Neural progenitor cell (in vitro differentiated cells): ENCODE results near the gene EED.
"Not testable (repeated sequence)": the region's sequence is repeated elsewhere in the genome, so short reads cannot be mapped to it uniquely, and the experiment has no call there.

ENCODE experiments used
- CTCF ChIP-seq: fragments of 200-600 bp; sonication (generic); IDR thresholded peaks from 2 replicates; pipeline ENCODE4 v1.5.1; 2017; ENCODE audit warnings: antibody characterized with exemption, mild to moderate bottlenecking
- EZH2 ChIP-seq: fragments of 200-600 bp; sonication (generic); IDR thresholded peaks from 2 replicates; pipeline ENCODE4 v1.6.1; 2017; ENCODE audit warnings: antibody characterized with exemption, mild to moderate bottlenecking, moderate library complexity

GRCh38 chr11:86308710-86309109 lies 64.2 kb downstream of the EED start:
- not testable (repeated sequence) for TF ChIP-seq CTCF, EZH2
